HG02678 (cell line): ENCODE data around the gene RPS21.

Experiments used
- ATAC-seq: cut with Tn5 transposase; IDR thresholded peaks from one replicate; pipeline ENCODE4 v1.9.1; 2021; ENCODE audit warnings: mild to moderate bottlenecking, moderate library complexity; ENCODE audit not compliant: unreplicated experiment

Gene RPS21

GRCh38 chr20:62386383-62387218 lies at the start of gene RPS21:
Gene RPS21 (plus strand): TSS chr20:62387103. CDS start chr20:62387339, 236 bp downstream.
- ATAC-seq = peak; percentile 76

DNA sequence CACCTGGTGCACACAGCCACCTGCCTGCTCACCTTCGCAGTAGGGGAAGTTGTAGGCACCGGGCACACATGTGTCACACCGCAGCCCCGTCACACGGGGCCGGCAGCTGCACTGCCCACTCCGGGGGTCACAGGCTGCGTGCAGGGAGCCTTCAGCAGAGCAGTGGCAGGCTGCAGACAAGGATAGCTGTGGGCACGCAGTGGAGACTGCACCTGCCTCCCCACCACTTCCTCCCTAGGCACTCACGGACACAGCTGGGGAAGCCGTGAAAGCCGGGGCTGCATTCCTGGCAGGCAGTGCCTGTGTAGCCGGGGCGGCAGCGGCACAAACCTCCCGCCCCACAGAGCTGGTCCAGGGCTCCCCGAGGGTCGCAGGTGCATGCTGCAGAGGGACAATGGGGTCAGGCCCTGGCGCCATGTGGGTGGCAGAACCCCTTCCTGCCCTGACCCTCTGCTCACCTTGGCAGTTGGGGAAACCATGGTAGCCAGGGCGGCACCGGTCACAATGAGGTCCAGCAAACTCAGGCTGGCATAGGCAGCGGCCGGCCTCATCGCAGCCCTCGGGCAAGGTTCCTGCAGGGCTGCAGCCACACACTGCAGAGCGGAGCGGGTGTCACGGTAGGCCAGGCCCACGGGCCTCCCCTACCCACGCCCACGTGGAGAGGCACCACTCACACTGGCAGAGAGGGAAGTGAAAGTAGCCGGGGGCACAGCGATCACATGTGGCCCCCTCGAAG lies 49.2 kb upstream of the RPS21 start:
- ATAC-seq = no peak

DNA sequence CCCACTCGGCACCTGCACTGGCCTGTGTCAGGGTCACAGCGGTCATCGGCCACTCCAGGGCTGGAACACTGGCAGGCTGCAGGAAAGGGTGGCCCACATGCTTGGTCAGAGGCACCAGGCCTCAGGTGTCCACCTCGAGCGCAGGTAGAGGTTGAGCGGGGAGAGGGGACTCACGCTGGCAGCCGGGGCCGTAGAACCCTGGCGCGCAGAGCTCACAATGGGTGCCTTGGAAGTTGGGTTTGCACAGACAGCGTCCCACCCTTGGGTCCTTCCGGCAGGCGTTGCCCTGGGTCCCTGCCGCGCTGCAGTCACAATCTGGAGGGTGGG lies 48.6 kb upstream of the RPS21 start:
- no peak for ATAC-seq

- ATAC-seq = peak; percentile 63
Measured at GRCh38 chr20:62339647-62340062, 47.2 kb upstream of the RPS21 start.

DNA sequence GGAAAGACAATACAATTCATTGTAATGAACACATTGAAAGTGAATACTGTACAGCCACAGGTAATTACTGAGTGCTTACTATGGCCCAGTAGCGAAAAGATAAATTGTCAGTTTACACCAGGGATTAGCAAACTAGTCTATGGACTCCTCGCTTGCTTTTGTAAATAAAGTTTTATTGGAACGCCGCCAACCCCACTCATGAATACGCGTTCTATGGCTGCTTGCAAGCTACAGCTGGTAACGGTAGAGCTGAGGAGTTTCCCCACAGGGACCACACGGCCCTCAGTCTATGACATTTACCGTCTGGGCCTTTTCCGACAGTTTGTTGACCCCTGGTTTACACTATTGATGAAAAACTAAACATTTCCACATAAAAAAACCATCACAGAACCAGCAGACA lies 44.0 kb upstream of the RPS21 start:
- no peak for ATAC-seq

DNA sequence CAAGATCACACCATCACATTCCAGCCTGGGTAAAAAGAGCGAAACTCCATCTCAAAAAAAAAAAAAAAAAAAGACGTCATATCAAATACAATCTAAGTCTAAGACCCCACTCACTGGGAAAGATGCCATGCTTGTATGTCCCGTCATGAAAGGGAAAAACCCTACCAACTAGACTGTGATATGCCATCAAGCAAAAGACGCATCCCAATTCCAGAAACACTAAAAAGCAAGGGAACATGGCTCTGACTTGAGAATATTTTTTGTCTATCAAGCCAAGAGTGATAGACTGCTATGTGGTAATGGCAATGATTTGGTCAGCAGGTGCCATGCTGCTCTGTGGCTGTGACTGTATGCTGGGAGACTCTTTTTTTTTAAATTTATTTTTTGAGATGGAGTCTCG lies 42.8 kb upstream of the RPS21 start:
- ATAC-seq = no peak

DNA sequence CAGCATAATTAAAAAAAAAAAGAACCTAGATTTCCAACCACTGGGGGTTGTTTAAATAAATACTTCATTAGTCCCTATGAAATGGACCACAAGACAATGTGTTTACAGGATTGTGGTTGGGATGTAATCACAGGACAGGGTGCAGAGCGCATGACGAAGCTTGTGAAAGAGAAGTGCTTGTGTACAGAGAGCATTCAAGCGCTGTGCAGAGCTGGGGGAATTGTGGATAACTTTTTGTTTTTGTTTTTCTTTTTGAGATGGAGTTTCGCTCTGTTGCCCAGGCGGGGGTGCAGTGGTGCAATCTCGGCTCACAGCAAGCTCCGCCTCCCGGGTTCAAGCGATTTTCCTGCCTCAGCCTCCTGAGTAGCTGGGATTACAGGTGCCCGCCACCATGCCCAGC lies 42.1 kb upstream of the RPS21 start:
- ATAC-seq = no peak

DNA sequence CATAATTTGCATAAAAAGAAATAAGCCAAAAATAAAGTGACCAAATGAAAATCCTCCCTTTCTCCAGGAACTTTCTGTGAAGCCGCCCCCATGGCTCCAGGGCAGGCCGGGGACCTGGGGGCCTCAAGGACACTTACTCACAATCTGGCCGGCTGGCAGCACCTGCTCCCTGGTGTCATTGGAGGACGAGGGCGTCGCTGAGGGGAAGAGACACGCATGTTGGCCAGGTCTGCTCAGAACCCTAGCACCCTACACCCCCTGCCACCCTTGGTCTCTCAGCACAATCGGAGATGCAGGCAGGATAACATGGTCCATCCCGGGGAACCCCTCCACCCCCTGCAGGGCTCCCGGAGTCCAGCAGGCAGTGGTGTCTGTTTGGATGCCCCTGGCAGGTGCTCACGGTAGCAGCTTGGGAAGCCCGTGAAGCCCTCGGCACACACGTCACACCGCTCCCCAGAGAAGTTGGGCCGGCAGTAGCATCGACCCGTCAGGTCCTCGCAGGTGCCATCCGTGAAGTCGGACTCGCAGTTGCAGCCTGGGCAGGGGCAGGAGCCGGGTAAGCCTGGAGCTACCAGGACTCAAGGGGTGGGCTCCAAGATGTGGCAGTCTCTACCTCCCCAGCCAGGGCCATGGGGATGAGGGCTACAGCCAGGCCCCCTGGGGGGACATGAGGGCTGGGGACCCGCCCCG lies 41.1 kb upstream of the RPS21 start:
- ATAC-seq = no peak

DNA sequence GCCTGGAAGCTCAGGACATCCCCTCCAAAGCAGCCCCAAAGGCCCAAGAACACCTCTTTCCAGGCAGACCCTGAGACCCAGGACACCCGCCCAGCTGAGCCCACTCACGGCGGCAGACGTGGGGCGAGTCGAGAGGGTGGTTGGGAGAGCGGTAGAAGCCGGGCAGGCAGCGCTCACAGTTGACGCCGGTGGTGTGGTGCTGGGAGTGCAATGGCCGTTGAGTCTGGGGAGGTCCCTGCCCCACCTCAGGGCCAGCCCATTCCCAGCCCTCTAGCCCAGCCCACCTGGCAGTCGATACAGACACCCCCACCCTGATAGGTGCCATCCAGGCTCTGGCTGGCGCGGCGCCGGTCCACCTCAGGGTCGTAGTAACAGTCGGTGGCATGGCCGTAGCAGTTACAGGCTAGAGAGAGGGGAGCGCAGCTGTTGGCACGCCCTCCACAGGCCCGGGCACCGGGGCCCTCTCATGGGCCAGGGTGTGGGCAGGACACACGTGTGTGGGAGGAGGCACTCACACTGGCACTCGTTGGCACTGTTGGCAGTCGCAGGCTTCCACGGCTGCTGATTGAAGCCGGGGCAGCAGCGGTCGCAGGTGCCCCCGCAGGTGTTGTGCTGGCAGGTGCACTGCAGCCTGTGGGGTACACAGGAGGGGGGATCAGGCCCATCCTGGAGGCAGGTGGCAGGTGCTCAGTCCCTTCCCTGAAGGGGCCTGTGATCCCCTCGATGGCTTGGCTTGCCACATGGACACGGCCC lies 40.3 kb upstream of the RPS21 start:
- no peak for ATAC-seq

DNA sequence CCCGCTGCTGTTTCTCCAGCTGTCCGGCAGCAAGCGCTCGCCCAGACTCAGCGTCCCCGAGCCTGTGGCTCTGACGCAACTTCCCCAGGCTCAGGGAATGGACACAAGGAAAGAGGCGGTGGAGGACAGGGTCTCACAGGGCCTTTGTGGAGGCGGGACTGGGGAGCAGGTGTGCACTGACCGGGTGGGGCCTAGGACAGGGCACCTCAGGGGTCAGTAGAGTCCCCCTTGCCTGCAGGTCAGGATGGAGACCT lies 39.8 kb upstream of the RPS21 start:
- ATAC-seq = no peak

- no peak for ATAC-seq
Measured at GRCh38 chr20:62347445-62347844, 39.5 kb upstream of the RPS21 start.

DNA sequence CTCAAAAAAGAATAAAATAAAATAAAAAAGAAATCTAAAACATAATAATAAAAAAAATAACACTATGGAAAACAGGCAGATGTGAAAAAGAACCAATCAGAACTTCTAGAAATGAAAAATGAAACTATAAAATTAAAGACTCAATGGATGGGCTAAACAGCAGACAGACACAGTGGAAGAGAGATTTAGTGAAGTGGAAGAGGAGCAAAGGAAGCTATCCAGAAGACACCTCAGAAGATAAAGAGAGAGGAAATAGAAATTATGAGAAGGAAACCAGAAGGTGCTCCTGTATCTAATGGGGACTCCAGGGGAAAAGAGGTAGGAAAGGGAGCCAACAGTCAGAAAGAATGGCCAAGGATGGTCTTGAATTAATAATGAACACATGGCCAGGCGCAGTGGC lies 38.3 kb upstream of the RPS21 start:
- no peak for ATAC-seq

DNA sequence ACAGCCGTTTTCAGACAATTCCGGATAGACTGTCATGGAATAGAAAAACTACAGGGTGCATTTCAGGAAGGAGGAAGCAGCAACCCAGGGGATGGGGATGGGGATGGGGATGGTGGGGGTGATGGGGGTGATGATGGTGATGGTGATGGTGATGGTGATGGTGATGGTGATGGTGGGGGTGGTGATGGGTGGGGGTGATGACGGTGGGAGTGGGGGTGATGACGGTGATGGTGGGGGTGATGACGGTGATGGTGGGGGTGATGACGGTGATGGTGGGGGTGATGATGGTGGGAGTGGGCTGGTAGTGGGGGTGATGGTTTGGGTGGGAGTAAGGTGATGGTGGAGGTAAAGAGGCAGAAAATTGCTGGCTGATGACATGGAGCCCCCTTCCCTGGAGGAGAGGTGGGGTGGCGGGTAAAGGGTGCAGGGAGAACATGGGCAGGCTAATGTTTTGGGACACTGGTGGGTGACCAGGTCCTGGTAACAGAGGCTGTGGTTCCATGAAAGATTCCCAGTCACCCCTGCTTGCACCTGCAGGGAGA lies 37.3 kb upstream of the RPS21 start:
- no peak for ATAC-seq

DNA sequence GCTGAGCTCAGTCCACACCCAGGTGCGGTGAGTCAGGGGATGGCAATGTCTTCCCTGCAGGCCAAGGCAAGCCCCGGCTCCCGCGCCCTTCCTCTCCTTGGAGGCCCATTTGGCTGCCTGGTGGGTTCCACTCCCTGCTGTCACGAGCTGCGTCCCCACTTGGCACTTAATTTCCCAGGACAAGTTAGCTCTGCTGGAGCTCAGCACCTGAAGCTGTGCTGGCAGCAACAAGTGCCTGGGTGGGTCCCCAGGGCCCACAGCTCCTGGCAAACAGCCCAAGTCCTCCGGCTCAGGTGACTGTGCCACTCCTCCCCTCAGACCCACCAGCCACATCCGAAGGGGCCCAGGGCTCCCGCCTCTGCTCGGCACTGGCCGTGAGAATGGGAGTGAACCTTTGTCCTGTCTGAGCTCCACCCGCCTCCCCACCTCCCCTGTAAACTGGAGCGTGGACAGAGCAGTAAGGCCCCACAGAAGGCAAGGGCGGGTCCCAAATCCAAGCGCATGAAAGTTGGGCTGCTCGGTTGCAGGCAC lies 36.7 kb upstream of the RPS21 start:
- no peak for ATAC-seq

GRCh38 chr20:62350629-62351422 lies 36.1 kb upstream of the RPS21 start:
- no peak for ATAC-seq

GRCh38 chr20:62351469-62352401 lies 35.2 kb upstream of the RPS21 start:
- no peak for ATAC-seq

DNA sequence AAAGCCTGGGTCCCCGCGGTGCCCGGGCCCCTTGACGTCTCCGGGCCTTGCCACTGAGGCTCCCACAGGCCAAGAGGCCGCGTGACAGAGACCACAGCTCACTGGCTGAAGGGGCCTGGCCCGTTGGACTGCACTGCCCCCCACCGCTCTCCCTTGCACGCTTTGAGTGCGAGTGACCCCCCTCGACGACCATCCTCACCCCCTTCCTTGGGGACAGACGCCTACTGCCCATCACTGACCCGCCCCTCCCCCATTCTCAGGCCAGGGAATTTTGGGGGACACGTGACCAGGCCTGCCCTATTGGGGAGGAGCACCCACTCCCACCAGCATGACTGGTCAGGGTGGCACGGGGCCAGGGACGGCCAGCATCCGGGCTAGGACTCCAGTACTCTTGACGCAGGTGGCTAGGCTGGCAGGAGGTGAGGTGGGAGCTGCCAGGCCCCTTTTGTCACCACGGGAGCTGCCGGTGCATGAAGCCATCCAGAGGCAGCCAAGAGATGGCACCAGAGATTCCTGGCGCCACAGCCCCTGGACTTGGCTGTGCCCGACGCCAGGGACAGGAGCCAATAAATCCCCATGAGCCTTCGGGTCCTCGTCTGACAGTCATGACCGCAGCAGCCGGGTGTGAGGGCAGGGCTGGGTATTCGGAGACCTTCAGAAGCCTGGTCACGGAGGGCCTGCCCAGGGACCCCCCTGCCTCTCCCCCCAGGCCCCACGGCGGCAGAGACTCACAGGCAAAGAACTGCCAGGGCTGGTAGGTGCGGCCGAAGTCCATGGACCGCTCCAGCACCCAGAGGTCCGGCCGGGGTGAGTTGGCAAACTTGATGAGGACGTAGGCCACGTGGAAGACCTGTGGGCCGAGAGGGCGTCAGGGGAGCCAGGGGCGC lies 34.3 kb upstream of the RPS21 start:
- ATAC-seq = no peak
